ENCODE measurements around the gene OR52L1. TPM values are rescaled to one million over a fixed set of nuclear protein-coding genes. Genes with fewer than 3 reads are reported as not detected.

OR52L1 gene
- total RNA-seq, 1 donor: not detected

- H3K27ac ChIP-seq (ENCODE audit: low read depth, low read length): no peak overlapping the region
- H3K4me1 ChIP-seq (ENCODE audit: insufficient read depth, low read length): no peaks in the 10 kb centered on the region
- H3K27me3 ChIP-seq (ENCODE audit: insufficient read depth, low read length): no peaks in the 10 kb centered on the region
- no peaks in the 10 kb centered on the region for H3K9me3 ChIP-seq (ENCODE audit: low read depth, low read length)
- no peak overlapping the region for H3K4me3 ChIP-seq (ENCODE audit: insufficient read depth, low read length)
- DNase-seq (ENCODE audit: insufficient read length, low spot score, missing footprints): no peak
- H3K36me3 ChIP-seq (ENCODE audit: insufficient read depth, low read length): no peaks in the 10 kb centered on the region
- H4K20me1 ChIP-seq (ENCODE audit: insufficient read depth, low read length): no peaks in the 10 kb centered on the region
- no peaks in the 10 kb centered on the region for H3K79me2 ChIP-seq (ENCODE audit: insufficient read depth, low read length)
- TF ChIP-seq CTCF (IDR thresholded peaks at IDR 0.05; ENCODE audit: extremely low read depth, low read depth, low read length): no peak
- H2AFZ ChIP-seq (ENCODE audit: low read length): no peak overlapping the region
- no peak overlapping the region for H3K4me2 ChIP-seq (ENCODE audit: insufficient read depth, low read length)
Observed at GRCh38 chr11:6006395-6006794, 19.6 kb upstream of the OR52L1 start.

- TF ChIP-seq CTCF (IDR thresholded peaks at IDR 0.05; ENCODE audit: extremely low read depth, low read depth, low read length): no peak
- DNase-seq (ENCODE audit: insufficient read length, low spot score, missing footprints): no peak
- Histone ChIP-seq H3K4me2 (ENCODE audit: insufficient read depth, low read length) (no peak overlapping the region), H3K27me3 (ENCODE audit: insufficient read depth, low read length) (no peaks in the 10 kb centered on the region), H2AFZ (ENCODE audit: low read length) (no peak overlapping the region), H3K79me2 (ENCODE audit: insufficient read depth, low read length) (no peaks in the 10 kb centered on the region), H3K27ac (ENCODE audit: low read depth, low read length) (no peak overlapping the region), H3K4me3 (ENCODE audit: insufficient read depth, low read length) (no peak overlapping the region), H4K20me1 (ENCODE audit: insufficient read depth, low read length) (no peaks in the 10 kb centered on the region), H3K4me1 (ENCODE audit: insufficient read depth, low read length) (no peaks in the 10 kb centered on the region), H3K36me3 (ENCODE audit: insufficient read depth, low read length) (no peaks in the 10 kb centered on the region), H3K9me3 (ENCODE audit: low read depth, low read length) (no peaks in the 10 kb centered on the region)
Observed at GRCh38 chr11:6002202-6002699, 15.5 kb upstream of the OR52L1 start.

- Histone ChIP-seq H4K20me1 (ENCODE audit: insufficient read depth, low read length) (no peaks in the 10 kb centered on the region), H3K36me3 (ENCODE audit: insufficient read depth, low read length) (no peaks in the 10 kb centered on the region), H3K27ac (ENCODE audit: low read depth, low read length) (no peak overlapping the region), H3K4me2 (ENCODE audit: insufficient read depth, low read length) (no peak overlapping the region), H3K79me2 (ENCODE audit: insufficient read depth, low read length) (no peaks in the 10 kb centered on the region), H3K4me3 (ENCODE audit: insufficient read depth, low read length) (no peak overlapping the region), H3K9me3 (ENCODE audit: low read depth, low read length) (no peaks in the 10 kb centered on the region), H3K27me3 (ENCODE audit: insufficient read depth, low read length) (no peaks in the 10 kb centered on the region), H2AFZ (ENCODE audit: low read length) (no peak overlapping the region), H3K4me1 (ENCODE audit: insufficient read depth, low read length) (no peaks in the 10 kb centered on the region)
- no peak for TF ChIP-seq CTCF (IDR thresholded peaks at IDR 0.05; ENCODE audit: extremely low read depth, low read depth, low read length)
- DNase-seq (ENCODE audit: insufficient read length, low spot score, missing footprints): no peak
Observed at GRCh38 chr11:5994791-5995190, 8.0 kb upstream of the OR52L1 start.

- Histone ChIP-seq H3K4me3 (ENCODE audit: insufficient read depth, low read length) (no peak overlapping the region), H2AFZ (ENCODE audit: low read length) (no peak overlapping the region), H3K4me2 (ENCODE audit: insufficient read depth, low read length) (no peak overlapping the region), H3K36me3 (ENCODE audit: insufficient read depth, low read length) (no peaks in the 10 kb centered on the region), H3K27me3 (ENCODE audit: insufficient read depth, low read length) (no peaks in the 10 kb centered on the region), H3K27ac (ENCODE audit: low read depth, low read length) (no peak overlapping the region), H3K4me1 (ENCODE audit: insufficient read depth, low read length) (no peaks in the 10 kb centered on the region), H3K9me3 (ENCODE audit: low read depth, low read length) (no peaks in the 10 kb centered on the region), H4K20me1 (ENCODE audit: insufficient read depth, low read length) (no peaks in the 10 kb centered on the region), H3K79me2 (ENCODE audit: insufficient read depth, low read length) (no peaks in the 10 kb centered on the region)
- TF ChIP-seq CTCF (IDR thresholded peaks at IDR 0.05; ENCODE audit: extremely low read depth, low read depth, low read length): peak; percentile 52
- no peak for DNase-seq (ENCODE audit: insufficient read length, low spot score, missing footprints)
Observed at GRCh38 chr11:5992604-5993251, 5.9 kb upstream of the OR52L1 start.
